OCI-LY3 (cell line): ENCODE data around the gene AXIN1.
"Not testable (repeated sequence)": the region's sequence is repeated elsewhere in the genome, so short reads cannot be mapped to it uniquely, and the experiment has no call there.

Source experiments
- H2AFZ ChIP-seq: fragments of 200-600, 300-600 bp; shearing (Covaris generic); 2 replicates; pipeline ENCODE4 v1.6.0; 2014; ENCODE audit warnings: antibody characterized with exemption, low read depth, low read length
- H3K27ac ChIP-seq: fragments of 200-600, 300-600 bp; sonication (generic); 2 replicates; pipeline ENCODE4 v1.5.1; 2014; ENCODE audit warnings: mild to moderate bottlenecking, low read length, moderate library complexity, mixed read lengths
- H3K27me3 ChIP-seq: fragments of 200-600, 300-600 bp; sonication (generic); 2 replicates; pipeline ENCODE4 v1.6.1; 2014; ENCODE audit warnings: low read depth, low read length, mixed read lengths
- H3K36me3 ChIP-seq: fragments of 200-600, 300-600 bp; sonication (generic); replicated peaks from 2 replicates; pipeline ENCODE3; 2014; ENCODE audit warnings: low read depth, low read length, mixed read lengths
- H3K4me1 ChIP-seq: fragments of 300-600, 200-600 bp; sonication (generic); 2 replicates; pipeline ENCODE4 v1.6.1; 2014; ENCODE audit warnings: low read length, mixed read lengths
- H3K4me2 ChIP-seq: fragments of 200-600, 300-600 bp; sonication (generic); 2 replicates; pipeline ENCODE4 v1.6.1; 2014; ENCODE audit warnings: low read length, mixed read lengths
- H3K4me3 ChIP-seq: fragments of 300-600, 200-600 bp; sonication (generic); 2 replicates; pipeline ENCODE4 v1.5.1; 2014; ENCODE audit warnings: antibody characterized with exemption, mild to moderate bottlenecking, low read length, moderate library complexity
- H3K79me2 ChIP-seq: fragments of 300-600, 200-600 bp; shearing (Covaris generic); 2 replicates; pipeline ENCODE4 v1.6.1; 2014; ENCODE audit warnings: mild to moderate bottlenecking, low read length, mixed read lengths
- H3K9ac ChIP-seq: fragments of 300-600, 200-600 bp; shearing (Covaris generic); 2 replicates; pipeline ENCODE4 v1.6.0; 2014; ENCODE audit warnings: mild to moderate bottlenecking, low read length, moderate library complexity
- H3K9me3 ChIP-seq: fragments of 200-600, 300-600 bp; shearing (Covaris generic); 2 replicates; pipeline ENCODE4 v1.6.1; 2014; ENCODE audit warnings: low read length, mixed read lengths; ENCODE audit not compliant: insufficient read depth
- H4K20me1 ChIP-seq: fragments of 200-600, 300-600 bp; sonication (generic); 2 replicates; pipeline ENCODE4 v1.6.1; 2016; ENCODE audit warnings: low read length, mixed read lengths; ENCODE audit not compliant: insufficient read depth
- EZH2phosphoT487 ChIP-seq: fragments of 200-600 bp; shearing (Covaris generic); IDR thresholded peaks from 2 replicates; pipeline ENCODE4 v1.6.1; 2018; ENCODE audit warnings: antibody characterized with exemption, mixed run types, low read depth
- TF ChIP-seq, protein P1 (sequence below): fragments of 200-600, 300-600 bp; sonication (generic); IDR thresholded peaks from 2 replicates; pipeline ENCODE4 v1.5.1; 2014; ENCODE audit warnings: antibody characterized with exemption, low read length, low read depth

Gene AXIN1

DNA sequence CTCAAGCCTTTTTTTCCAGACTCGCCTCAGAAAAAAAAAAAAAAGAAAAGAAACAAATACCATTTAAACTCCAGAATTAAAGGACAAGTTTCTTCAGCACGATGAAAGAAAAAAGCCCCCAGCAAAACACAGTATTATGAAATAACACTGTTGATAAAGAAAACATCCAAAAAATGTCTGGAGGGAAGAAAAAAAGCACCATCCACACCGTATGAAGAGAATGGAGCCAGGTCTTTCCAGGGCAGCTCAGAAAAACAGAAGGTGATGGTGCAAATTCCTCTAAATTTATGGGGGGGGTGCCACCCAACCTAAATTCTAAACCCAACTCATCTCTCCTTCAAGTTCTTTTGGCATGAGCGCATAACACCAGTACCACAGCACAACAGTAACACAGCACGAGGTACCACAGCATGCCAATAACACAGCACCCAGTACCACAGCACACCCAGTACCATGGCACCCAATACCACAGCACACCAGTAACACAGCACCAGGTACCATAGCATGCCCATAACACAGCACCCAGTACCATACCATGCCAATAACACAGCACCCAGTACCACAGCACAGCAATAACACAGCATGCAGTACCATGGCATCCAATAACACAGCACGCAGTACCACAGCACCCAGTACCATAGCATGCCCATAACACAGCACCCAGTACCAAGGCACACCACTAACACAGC lies 19.0 kb downstream of the AXIN1 start:
- no peak overlapping the region for H2AFZ ChIP-seq
- H3K9ac ChIP-seq = no peak overlapping the region
- H3K27ac ChIP-seq = no peak overlapping the region
- H3K4me2 ChIP-seq = no peak overlapping the region
- H4K20me1 ChIP-seq = peaks cover 40% of the 10 kb centered on the region
- no peaks in the 10 kb centered on the region for H3K27me3 ChIP-seq
- no peak overlapping the region for H3K4me3 ChIP-seq
- no peaks in the 10 kb centered on the region for H3K4me1 ChIP-seq
- TF ChIP-seq EZH2phosphoT487 = no peak
- TF ChIP-seq, protein P1, sequence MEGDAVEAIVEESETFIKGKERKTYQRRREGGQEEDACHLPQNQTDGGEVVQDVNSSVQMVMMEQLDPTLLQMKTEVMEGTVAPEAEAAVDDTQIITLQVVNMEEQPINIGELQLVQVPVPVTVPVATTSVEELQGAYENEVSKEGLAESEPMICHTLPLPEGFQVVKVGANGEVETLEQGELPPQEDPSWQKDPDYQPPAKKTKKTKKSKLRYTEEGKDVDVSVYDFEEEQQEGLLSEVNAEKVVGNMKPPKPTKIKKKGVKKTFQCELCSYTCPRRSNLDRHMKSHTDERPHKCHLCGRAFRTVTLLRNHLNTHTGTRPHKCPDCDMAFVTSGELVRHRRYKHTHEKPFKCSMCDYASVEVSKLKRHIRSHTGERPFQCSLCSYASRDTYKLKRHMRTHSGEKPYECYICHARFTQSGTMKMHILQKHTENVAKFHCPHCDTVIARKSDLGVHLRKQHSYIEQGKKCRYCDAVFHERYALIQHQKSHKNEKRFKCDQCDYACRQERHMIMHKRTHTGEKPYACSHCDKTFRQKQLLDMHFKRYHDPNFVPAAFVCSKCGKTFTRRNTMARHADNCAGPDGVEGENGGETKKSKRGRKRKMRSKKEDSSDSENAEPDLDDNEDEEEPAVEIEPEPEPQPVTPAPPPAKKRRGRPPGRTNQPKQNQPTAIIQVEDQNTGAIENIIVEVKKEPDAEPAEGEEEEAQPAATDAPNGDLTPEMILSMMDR = no peak
- peaks cover 72% of the 10 kb centered on the region for H3K79me2 ChIP-seq
- no peaks in the 10 kb centered on the region for H3K9me3 ChIP-seq
- H3K36me3 ChIP-seq = no peaks in the 10 kb centered on the region

DNA sequence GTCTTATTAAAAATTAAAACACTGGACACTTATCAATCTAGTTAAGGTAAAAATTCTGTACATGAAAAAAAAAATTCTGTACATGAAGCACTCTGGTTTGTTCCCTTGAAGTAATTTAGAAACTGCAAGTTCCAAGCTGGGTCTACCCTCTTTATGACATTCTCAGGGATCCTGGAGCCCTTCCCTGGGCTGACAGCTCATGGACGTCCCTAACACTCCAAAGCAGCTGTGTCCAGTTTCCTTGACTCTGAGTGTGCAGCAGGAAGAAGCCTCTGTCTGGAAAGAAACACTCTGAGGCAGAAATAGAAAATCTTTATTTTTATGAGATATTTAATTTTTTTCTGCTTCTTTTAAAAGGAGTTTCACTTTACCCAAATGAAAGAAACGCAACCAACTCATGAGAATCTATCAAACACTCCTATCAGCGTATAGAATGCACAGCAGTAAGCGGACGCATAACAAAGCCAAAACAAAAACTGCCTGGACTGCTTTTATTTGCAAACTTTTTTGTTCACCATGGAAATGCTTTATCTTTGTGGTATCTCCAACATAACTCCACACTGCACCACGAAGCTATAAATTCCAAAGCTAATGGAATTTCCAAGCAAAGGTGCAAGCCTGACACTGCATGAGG lies 21.2 kb downstream of the AXIN1 start:
- not testable (repeated sequence) for H3K9me3 ChIP-seq, H3K27me3 ChIP-seq, H3K4me3 ChIP-seq, H3K27ac ChIP-seq, H3K36me3 ChIP-seq, H3K9ac ChIP-seq, H2AFZ ChIP-seq, H3K4me2 ChIP-seq, H3K4me1 ChIP-seq
- Histone ChIP-seq H4K20me1 (peaks cover 36% of the 10 kb centered on the region), H3K79me2 (peaks cover 58% of the 10 kb centered on the region)

- no peaks in the 10 kb centered on the region for H3K27me3 ChIP-seq
- no peak overlapping the region for H3K9ac ChIP-seq
- TF ChIP-seq EZH2phosphoT487 = no peak
- TF ChIP-seq, protein P1 = no peak
- no peaks in the 10 kb centered on the region for H3K36me3 ChIP-seq
- H3K4me3 ChIP-seq = no peak overlapping the region
- H3K4me2 ChIP-seq = no peak overlapping the region
- no peaks in the 10 kb centered on the region for H3K4me1 ChIP-seq
- no peak overlapping the region for H2AFZ ChIP-seq
- no peaks in the 10 kb centered on the region for H3K9me3 ChIP-seq
- no peak overlapping the region for H3K27ac ChIP-seq
- peaks cover 36% of the 10 kb centered on the region for H4K20me1 ChIP-seq
- peaks cover 53% of the 10 kb centered on the region for H3K79me2 ChIP-seq
Measured at GRCh38 chr16:330741-331140, 21.8 kb downstream of the AXIN1 start.

DNA sequence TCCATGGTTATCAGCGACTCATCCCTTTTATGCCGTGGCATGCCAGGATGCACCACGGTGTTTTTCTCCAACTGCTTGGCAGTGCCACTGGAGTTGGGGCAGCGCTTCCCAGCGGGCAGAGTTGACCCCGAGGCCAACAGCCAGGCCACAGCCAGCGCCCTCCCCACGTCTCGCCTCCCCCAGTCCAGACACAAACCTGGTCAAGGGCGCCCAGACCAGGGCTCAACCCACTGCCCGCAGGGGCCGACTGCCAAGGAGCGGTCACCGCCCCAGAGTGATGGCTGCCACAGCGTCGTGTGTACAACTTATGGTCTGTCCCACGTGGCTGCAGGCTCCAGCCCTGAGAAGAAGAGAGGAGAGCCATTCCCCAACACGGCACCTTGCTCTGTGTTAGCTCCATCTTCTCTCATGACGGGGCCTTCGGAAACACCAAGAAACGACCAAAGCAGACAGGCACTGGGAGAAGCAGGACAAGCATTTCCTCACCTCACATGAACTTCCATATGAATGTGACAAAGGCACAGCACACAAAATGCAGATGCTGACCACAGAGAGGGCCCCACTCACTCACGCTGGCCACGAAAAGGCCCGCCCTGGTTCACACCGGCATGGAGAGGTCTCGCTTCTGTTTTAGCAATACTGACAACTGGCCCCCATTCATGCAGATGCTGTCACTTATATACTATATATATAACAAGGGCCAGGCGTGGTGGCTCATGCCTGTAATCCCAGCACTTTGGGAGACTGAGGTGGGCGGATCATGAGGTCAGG lies 27.0 kb downstream of the AXIN1 start:
- no peak overlapping the region for H2AFZ ChIP-seq
- no peak overlapping the region for H3K4me2 ChIP-seq
- no peak overlapping the region for H3K27ac ChIP-seq
- TF ChIP-seq EZH2phosphoT487 = no peak
- no peak overlapping the region for H3K4me3 ChIP-seq
- no peaks in the 10 kb centered on the region for H3K9me3 ChIP-seq
- no peak overlapping the region for H3K9ac ChIP-seq
- H3K79me2 ChIP-seq = peaks cover 52% of the 10 kb centered on the region
- H4K20me1 ChIP-seq = peaks cover 33% of the 10 kb centered on the region
- H3K36me3 ChIP-seq = no peaks in the 10 kb centered on the region
- no peaks in the 10 kb centered on the region for H3K27me3 ChIP-seq
- peaks cover 2% of the 10 kb centered on the region; the same call in 1 of the 2 replicates for H3K4me1 ChIP-seq
